HG03565 (cell line): Measurements from ENCODE around the gene CACNA1E.
A peak's percentile ranks its signal among the peaks of the same experiment; 100 is the strongest.

Source experiments
- ATAC-seq: cut with Tn5 transposase; IDR thresholded peaks from one replicate; pipeline ENCODE4 v1.9.1; 2021; ENCODE audit warnings: mild to moderate bottlenecking, moderate library complexity; ENCODE audit not compliant: unreplicated experiment

The CACNA1E gene

DNA sequence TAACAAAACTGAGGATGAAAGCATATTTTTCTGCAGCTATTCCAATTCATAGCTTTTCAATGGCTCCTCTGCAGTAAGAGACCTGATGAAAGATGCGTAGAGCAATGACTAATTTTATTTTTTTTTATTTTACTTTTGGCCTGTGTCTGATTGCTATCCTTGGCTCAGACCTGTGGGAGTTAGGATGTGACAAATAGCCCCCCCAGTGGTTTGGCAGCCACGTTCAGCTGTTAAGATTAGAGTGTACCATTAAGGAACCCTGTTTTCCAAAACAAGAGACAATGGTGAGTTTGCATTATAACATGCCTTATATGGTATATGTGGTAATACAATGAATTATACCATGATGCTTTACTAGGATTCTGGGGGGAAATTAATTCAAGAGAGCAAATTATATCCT is 264.7 kb downstream of the CACNA1E start:
- ATAC-seq = no peak

DNA sequence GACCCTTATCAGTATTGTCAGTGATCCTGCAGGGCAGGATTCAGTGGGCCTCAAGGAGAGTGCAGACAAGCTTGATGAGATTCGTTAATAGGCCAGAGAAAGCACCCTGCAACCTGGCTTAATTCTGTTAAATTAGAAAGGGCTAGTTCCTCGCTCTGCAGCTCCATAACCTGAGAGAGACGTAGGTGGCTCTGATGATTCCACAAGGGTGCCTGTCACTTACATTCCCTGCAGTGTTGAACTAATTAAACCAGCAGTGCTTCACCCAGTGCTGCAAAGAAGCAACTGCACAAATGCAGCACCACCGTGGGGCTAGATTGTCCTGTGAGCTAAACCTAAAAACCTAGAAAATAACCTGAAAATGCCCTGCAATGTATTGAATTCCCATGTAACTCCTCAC is 270.8 kb downstream of the CACNA1E start:
- ATAC-seq = no peak

DNA sequence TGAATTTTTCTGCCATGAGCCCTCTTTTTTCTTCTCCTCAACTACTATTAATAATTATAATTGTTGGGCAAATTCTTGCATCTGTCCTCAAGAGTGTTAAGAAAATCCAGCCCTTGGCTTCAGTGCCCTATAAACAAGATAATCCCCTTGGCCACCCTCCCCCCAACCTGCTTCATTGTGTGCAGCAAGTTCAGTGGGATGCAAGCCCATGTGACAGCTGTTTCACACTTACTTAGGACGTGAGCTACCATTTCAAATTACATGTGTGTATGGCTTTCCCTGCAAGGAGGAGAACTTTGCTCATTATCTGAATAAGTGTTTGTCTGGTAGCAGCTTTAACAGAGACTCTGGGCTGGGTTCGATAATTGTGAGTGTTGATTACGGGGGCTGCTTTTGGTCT is 276.2 kb downstream of the CACNA1E start:
- ATAC-seq = no peak

DNA sequence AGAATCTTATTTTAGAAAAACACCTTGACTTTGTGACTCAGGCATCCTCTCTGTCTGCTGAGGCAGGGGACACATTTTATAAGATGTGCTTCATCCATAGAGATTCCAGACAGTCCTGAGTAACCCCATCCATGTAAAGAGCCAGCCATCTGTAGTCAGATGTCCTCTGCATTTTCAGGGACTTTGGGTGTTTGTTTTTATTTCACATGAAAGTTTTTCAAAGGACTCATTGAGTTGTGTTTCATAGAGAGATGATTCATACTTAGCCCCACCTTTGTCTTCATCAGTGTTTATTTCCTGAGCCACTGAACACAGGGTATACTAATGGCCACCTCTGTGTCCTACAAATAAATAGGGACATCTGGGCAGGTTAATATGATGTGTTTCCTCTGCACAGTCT is 280.4 kb downstream of the CACNA1E start:
- no peak for ATAC-seq

GRCh38 chr1:181765451-181766026 is 282.2 kb downstream of the CACNA1E start:
- no peak for ATAC-seq

GRCh38 chr1:181767001-181767708 is 283.8 kb downstream of the CACNA1E start:
- no peak for ATAC-seq

- ATAC-seq = peak; percentile 64
Measured at GRCh38 chr1:181768211-181768929, 285.1 kb downstream of the CACNA1E start.

GRCh38 chr1:181768930-181769280 is 285.6 kb downstream of the CACNA1E start:
- no peak for ATAC-seq

GRCh38 chr1:181769846-181770245 is 286.5 kb downstream of the CACNA1E start:
- ATAC-seq = no peak

- ATAC-seq = no peak
Measured at GRCh38 chr1:181772714-181773113, 289.4 kb downstream of the CACNA1E start.

DNA sequence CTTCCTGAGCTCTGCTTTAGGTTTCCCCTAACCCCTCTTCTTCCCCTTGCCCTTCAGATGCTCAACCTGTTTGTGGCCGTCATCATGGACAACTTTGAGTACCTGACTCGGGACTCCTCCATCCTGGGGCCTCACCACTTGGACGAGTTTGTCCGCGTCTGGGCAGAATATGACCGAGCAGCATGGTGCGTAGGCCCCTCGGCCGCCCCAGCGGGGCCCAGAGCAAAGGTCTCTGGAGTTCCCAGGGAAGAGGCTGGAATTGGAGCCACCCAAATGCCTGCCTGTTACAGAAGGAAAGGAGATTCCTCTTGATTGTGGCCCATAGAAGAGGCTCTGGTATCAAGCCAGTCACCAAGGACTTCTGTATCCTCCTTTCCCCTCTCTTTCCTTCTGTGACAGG is 292.7 kb downstream of the CACNA1E start:
- no peak for ATAC-seq

DNA sequence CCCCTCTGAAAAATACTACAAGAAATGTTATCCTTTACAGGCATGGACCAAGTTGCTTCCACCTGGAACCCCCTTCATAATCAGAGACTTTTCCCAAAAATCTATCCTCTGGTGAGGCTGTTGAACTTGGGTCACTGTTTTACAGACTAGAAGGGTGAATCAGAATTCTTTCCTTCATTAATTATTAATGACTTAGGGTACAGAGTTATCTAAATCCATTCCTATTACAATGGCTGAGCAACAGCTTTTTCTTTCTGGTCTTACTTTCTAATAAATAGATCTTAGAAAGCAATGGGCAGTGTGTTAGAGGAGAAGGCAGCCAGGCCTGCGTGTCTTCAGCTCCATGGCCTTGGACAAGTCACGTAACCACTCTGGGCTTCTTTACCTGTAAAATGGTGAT is 294.0 kb downstream of the CACNA1E start:
- ATAC-seq = no peak

DNA sequence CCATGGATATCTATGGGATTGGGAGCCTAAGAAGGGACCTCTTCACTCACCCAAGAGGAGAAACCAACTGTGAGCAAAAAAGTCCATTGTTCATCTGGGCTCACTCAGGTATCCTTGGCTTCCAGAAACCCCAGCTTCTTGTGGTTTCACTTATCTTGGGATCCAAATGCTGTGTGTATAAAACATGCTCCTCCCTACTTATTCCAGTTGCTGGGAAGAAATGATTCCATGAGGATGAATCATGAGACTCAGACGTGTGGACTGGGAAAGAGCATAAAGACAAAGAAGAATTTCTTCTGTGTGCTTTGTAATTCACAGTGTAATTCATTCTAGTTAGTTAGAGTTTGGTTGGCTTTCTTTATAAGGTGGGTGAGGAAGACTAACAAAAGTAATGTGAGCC is 294.5 kb downstream of the CACNA1E start:
- no peak for ATAC-seq

DNA sequence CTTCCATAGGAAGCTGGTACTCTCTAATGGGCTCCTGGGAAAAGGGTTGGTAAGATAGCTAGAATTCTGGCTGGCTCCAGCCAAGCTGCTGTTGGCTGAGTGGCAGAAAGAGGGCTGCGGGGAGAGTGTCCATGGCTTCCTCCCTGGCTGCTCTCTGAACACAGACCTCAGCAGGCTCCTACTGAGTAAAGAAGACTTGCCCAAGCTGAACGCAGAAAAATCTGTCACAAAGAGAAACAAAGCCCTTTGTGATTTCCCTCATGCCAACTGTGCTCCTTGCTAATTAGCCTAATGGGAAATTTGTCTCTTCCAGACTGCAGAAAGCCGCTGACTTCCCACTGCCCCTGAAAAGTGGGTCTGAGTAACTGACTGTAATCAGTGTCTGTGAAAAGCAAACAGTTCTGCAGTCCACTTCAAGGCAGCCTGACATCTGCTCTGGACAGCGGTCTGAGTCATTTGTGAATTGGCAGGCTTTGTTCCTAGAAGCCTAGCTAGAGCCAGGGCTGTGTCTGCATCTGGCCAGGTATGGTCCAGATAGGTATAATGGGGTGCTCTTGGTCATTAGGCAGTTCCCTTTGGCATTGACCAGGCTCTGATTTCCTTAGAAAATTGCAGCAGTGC is 295.4 kb downstream of the CACNA1E start:
- no peak for ATAC-seq

- ATAC-seq = no peak
Measured at GRCh38 chr1:181779343-181779742, 296.0 kb downstream of the CACNA1E start.

- no peak for ATAC-seq
Measured at GRCh38 chr1:181783208-181783607, 299.9 kb downstream of the CACNA1E start.

DNA sequence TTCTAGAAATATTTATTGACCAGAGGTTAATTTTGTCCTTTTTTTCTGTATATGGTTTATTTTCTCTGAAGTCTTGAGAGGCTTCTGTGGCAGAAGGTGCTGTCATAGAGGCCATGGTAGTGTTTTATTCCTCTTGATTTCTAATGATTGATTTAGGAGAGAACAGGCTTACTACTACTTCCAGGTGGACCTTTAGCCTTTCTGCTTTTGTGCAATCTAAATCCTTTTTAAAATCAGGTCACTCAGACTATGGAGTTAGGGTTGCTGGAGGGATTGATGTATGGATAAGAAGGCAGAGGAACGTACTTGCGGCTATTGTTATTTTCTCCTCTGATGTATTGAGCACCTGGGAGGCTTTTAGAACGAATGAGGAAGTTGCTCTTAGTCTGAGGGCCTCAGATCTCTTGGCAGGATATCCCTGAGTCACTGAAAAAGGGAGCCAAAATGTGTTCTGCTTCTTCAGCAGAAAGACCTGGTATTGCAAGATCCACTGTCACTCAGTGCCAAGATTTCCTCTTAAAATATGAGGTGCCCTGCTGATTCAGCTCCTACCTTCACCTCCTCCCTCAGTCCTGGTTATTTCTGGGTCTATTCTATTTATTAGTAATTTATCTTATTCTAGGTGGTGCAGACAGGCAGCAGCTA is 300.8 kb downstream of the CACNA1E start:
- ATAC-seq = no peak

DNA sequence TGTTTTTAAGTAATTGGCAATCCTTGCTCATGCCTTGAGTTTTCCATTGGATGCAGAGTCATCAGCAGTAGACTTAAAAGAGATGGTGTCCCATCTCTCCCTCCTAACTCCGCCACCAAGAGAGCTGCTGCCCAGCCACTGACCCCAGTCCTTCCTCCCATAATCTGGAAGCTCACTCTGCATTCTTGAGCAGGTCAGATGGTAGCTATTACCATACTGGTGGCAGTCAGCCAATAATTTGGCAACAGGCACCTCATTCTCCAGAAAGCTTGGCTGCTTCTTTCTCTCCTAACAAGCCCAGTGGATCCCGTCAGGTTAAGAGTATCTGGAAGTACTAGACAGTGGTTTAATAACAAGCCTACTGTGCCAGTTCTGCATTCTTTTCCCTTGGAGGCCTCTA is 306.1 kb downstream of the CACNA1E start:
- ATAC-seq = no peak

GRCh38 chr1:181791721-181792120 is 308.4 kb downstream of the CACNA1E start:
- no peak for ATAC-seq

GRCh38 chr1:181793831-181794230 is 310.5 kb downstream of the CACNA1E start:
- no peak for ATAC-seq

GRCh38 chr1:181794332-181794731 is 311.0 kb downstream of the CACNA1E start:
- no peak for ATAC-seq
